Endodermal cell (in vitro differentiated cells): ENCODE measurements around the gene ABCA13. TPM values are rescaled to one million over a fixed set of nuclear protein-coding genes. Genes with fewer than 3 reads are reported as not detected.

Experiments
- DNase-seq: peaks from one replicate; pipeline ENCODE4 v3.0.0-alpha.2; 2017
- H3K27ac ChIP-seq: 2 replicates; pipeline ENCODE4 v1.5.1; 2013; ENCODE audit warnings: mild to moderate bottlenecking, low read depth, low read length, moderate library complexity
- H3K27me3 ChIP-seq: 2 replicates; pipeline ENCODE4 v1.6.1; 2013; ENCODE audit warnings: mild to moderate bottlenecking, low read length, moderate library complexity; ENCODE audit not compliant: insufficient read depth, control insufficient read depth, poor library complexity, severe bottlenecking
- H3K36me3 ChIP-seq: 2 replicates; pipeline ENCODE4 v1.7.0; 2013; ENCODE audit warnings: mild to moderate bottlenecking, low read length, moderate library complexity; ENCODE audit not compliant: control insufficient read depth, insufficient read depth
- H3K4me1 ChIP-seq: one replicate; pipeline ENCODE4 v1.7.0; 2013; ENCODE audit warnings: low read length; ENCODE audit not compliant: control insufficient read depth, insufficient read depth
- H3K4me3 ChIP-seq: 2 replicates; pipeline ENCODE4 v1.5.1; 2013; ENCODE audit warnings: mild to moderate bottlenecking, low read length, moderate library complexity
- H3K9ac ChIP-seq: 2 replicates; pipeline ENCODE4 v1.6.1; 2013; ENCODE audit warnings: mild to moderate bottlenecking, low read length, moderate library complexity; ENCODE audit not compliant: poor library complexity, severe bottlenecking; ENCODE audit errors: extremely low read depth
- H3K9me3 ChIP-seq: 2 replicates; pipeline ENCODE4 v1.6.1; 2013; ENCODE audit warnings: mild to moderate bottlenecking, low read length, moderate library complexity; ENCODE audit not compliant: control insufficient read depth
- H3K27ac Mint-ChIP-seq: 2 replicates; pipeline ENCODE4 v1.8.0; 2020; ENCODE audit warnings: mixed read lengths
- H3K27me3 Mint-ChIP-seq: 2 replicates; pipeline ENCODE4 v1.8.0; 2021; ENCODE audit warnings: mild to moderate bottlenecking, mixed read lengths; ENCODE audit not compliant: insufficient read depth
- H3K36me3 Mint-ChIP-seq: 2 replicates; pipeline ENCODE4 v1.8.0; 2020; ENCODE audit warnings: low read depth, mixed read lengths
- H3K4me1 Mint-ChIP-seq: 2 replicates; pipeline ENCODE4 v1.8.0; 2020; ENCODE audit warnings: mixed read lengths
- H3K4me3 Mint-ChIP-seq: 2 replicates; pipeline ENCODE4 v1.8.0; 2020; ENCODE audit warnings: mild to moderate bottlenecking, moderate library complexity, mixed read lengths
- H3K9me3 Mint-ChIP-seq: 2 replicates; pipeline ENCODE4 v1.8.0; 2020; ENCODE audit warnings: mild to moderate bottlenecking, mixed read lengths
- CTCF ChIP-seq: fragments of 200-600 bp; sonication (generic); conservative IDR thresholded peaks from 2 replicates; pipeline ENCODE4 v1.5.0; 2021; ENCODE audit warnings: antibody characterized with exemption, mild to moderate bottlenecking
- WGBS, 2 experiments: methylation state at CpG; one replicate each; pipeline versions ENCODE4 v1.1.5 to v1.1.7; 2013; ENCODE audit warnings: missing lambda C conversion rate in 2 of 2, mixed read lengths in 1 of 2; ENCODE audit not compliant: insufficient coverage in 1 of 2, insufficient read length in 1 of 2; 5-methylcytosine and 5-hydroxymethylcytosine counted together
- total RNA-seq, 2 donors: library from RNA; stranded (reverse); fragmentation: NEBNext Ultra II Directional in 1 of 2; extraction: Animal tissue kit (Norgen Biotek cat#: 25700) in 1 of 2; gene quantifications; 2 replicates in 1 of 2; 3 replicates in 1 of 2; pipeline ENCODE4 v1.2.1, GENCODE V29; 2021

The ABCA13 gene
- total RNA-seq, 2 donors from 2014 or later = 0.04 to 0.11 TPM

- H3K4me3 ChIP-seq = no peak overlapping the region
- Mint-ChIP-seq H3K4me3 (no peak overlapping the region), H3K27me3 (peaks cover 2% of the 10 kb centered on the region), H3K9me3 (peaks cover 2% of the 10 kb centered on the region), H3K27ac (no peak overlapping the region), H3K4me1 (peaks cover 2% of the 10 kb centered on the region), H3K36me3 (no peaks in the 10 kb centered on the region)
- no peaks in the 10 kb centered on the region for H3K27me3 ChIP-seq
- no peak overlapping the region for H3K9ac ChIP-seq
- no peaks in the 10 kb centered on the region for H3K36me3 ChIP-seq
- no peaks in the 10 kb centered on the region for H3K4me1 ChIP-seq
- no peak overlapping the region for H3K27ac ChIP-seq
- TF ChIP-seq CTCF = no peak
- H3K9me3 ChIP-seq = no peaks in the 10 kb centered on the region
- no peak for DNase-seq
- WGBS, 2 experiments = 82% methylated on average over 1 of the region's 1 CpG; no CpG with 5 or more reads in 1 of the 2 experiments
Measured at GRCh38 chr7:48209004-48209600, 37.8 kb downstream of the ABCA13 start.

DNA sequence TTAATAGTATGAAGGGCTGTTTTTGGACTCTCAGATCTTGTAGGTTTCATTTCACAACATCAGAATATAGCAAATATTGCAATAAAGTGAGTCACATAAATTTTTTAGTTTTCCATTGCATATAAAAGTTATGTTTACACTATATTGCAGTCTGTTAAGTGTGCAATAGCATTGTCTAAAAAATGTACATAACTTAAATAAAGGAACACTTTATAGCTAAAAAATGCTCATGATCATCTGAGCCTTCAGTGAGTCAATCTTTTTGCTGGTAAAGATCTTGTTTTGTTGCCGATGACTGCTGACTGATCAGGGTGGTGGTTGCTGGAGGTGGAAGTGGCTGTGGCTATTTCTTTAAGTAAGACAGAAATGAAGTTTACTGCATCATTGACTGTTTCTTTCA lies 42.0 kb downstream of the ABCA13 start:
- Histone ChIP-seq H3K27me3 (no peaks in the 10 kb centered on the region), H3K4me1 (no peaks in the 10 kb centered on the region), H3K27ac (no peak overlapping the region), H3K9ac (no peak overlapping the region), H3K36me3 (no peaks in the 10 kb centered on the region), H3K4me3 (no peak overlapping the region), H3K9me3 (peaks cover 5% of the 10 kb centered on the region)
- peaks cover 7% of the 10 kb centered on the region for H3K4me1 Mint-ChIP-seq
- no peak overlapping the region for H3K27ac Mint-ChIP-seq
- TF ChIP-seq CTCF = no peak
- no peaks in the 10 kb centered on the region for H3K36me3 Mint-ChIP-seq
- DNase-seq = no peak
- WGBS, 2 experiments = 92 to 100% methylated on average over 1 of the region's 1 CpG
- no peak overlapping the region for H3K4me3 Mint-ChIP-seq
- H3K9me3 Mint-ChIP-seq = peaks cover 4% of the 10 kb centered on the region
- no peaks in the 10 kb centered on the region for H3K27me3 Mint-ChIP-seq

- H3K4me1 ChIP-seq = no peaks in the 10 kb centered on the region
- H3K27ac ChIP-seq = no peak overlapping the region
- peaks cover 12% of the 10 kb centered on the region for H3K27me3 ChIP-seq
- Mint-ChIP-seq H3K36me3 (no peaks in the 10 kb centered on the region), H3K4me1 (peaks cover 5% of the 10 kb centered on the region), H3K4me3 (no peak overlapping the region), H3K27me3 (no peaks in the 10 kb centered on the region), H3K27ac (no peak overlapping the region), H3K9me3 (peaks cover 3% of the 10 kb centered on the region)
- H3K4me3 ChIP-seq = no peak overlapping the region
- no peak for TF ChIP-seq CTCF
- 100% methylated on average over 1 of the region's 1 CpG; no CpG with 5 or more reads in 1 of the 2 experiments for WGBS, 2 experiments
- no peak overlapping the region for H3K9ac ChIP-seq
- H3K9me3 ChIP-seq = peaks cover 5% of the 10 kb centered on the region
- H3K36me3 ChIP-seq = no peaks in the 10 kb centered on the region
- no peak for DNase-seq
Measured at GRCh38 chr7:48217266-48217665, 46.0 kb downstream of the ABCA13 start.
